Neural crest cell (in vitro differentiated cells): Measurements from ENCODE around the gene INIP. TPM values are rescaled to one million over a fixed set of nuclear protein-coding genes. Genes with fewer than 3 reads are reported as not detected.

Experiments
- DNase-seq: peaks from one replicate; pipeline ENCODE4 v3.0.0; 2021; ENCODE audit warnings: low read depth, mixed read lengths, low spot score
- H3K27ac Mint-ChIP-seq: one replicate; pipeline ENCODE4 v1.8.0; 2021; ENCODE audit warnings: mild to moderate bottlenecking, mixed read lengths; ENCODE audit not compliant: unreplicated experiment
- H3K27me3 Mint-ChIP-seq: 2 replicates; pipeline ENCODE4 v1.8.0; 2021; ENCODE audit warnings: low read depth, mild to moderate bottlenecking, mixed read lengths
- H3K36me3 Mint-ChIP-seq: 2 replicates; pipeline ENCODE4 v1.8.0; 2021; ENCODE audit warnings: low read depth, mild to moderate bottlenecking, mixed read lengths
- H3K4me1 Mint-ChIP-seq: 2 replicates; pipeline ENCODE4 v1.8.0; 2021; ENCODE audit warnings: mixed read lengths
- H3K4me3 Mint-ChIP-seq: one replicate; pipeline ENCODE4 v1.8.0; 2021; ENCODE audit warnings: mild to moderate bottlenecking, mixed read lengths
- H3K9me3 Mint-ChIP-seq: 2 replicates; pipeline ENCODE4 v1.8.0; 2021; ENCODE audit warnings: mixed read lengths
- CTCF ChIP-seq: fragments of 200-600 bp; sonication (generic); conservative IDR thresholded peaks from 2 replicates; pipeline ENCODE4 v1.5.0; 2021; ENCODE audit warnings: antibody characterized with exemption, mild to moderate bottlenecking
- total RNA-seq: library from RNA; stranded (reverse); gene quantifications from 2 replicates; pipeline ENCODE4 v1.2.1, GENCODE V29; 2021

The INIP gene
- total RNA-seq, 1 donor from 2014 or later: 37.7 TPM

DNA sequence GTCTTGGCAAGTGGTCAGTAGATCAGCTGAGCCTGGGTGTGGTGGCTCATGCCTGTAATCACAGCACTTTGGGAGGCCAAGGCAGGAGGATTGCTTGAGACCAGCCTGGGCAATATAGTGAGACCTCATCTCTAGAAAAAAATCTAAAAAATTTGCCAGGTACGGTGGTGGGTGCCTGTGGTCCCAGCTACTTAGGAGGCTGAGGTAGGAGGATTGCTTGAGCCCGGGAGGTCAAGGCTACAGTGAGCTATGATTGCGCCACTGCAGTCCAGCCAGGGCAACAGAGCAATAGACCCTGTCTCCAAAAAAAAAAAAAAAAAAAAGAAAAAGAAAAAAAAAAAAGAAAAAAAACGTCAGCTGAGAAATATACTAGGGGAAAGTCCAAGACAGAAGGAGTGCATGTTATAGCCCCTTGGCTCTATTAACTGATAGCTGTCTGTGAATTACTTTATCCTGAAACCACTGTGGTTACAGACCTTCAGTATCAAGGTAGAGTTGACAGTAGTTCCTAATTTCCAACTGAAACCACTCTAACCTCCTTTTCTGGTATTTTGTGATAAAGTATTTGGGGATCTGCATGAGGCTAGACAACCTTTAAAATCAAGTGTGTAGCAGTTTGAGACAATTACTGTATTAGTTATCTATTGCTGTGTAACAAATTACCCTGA, 2.3 kb upstream of the INIP start:
- Mint-ChIP-seq H3K4me1 (peaks cover 12% of the 10 kb centered on the region), H3K4me3 (peak overlapping the region; percentile 89), H3K27me3 (no peaks in the 10 kb centered on the region), H3K27ac (no peak overlapping the region), H3K36me3 (no peaks in the 10 kb centered on the region), H3K9me3 (no peaks in the 10 kb centered on the region)
- no peak for DNase-seq
- TF ChIP-seq CTCF: no peak

DNA sequence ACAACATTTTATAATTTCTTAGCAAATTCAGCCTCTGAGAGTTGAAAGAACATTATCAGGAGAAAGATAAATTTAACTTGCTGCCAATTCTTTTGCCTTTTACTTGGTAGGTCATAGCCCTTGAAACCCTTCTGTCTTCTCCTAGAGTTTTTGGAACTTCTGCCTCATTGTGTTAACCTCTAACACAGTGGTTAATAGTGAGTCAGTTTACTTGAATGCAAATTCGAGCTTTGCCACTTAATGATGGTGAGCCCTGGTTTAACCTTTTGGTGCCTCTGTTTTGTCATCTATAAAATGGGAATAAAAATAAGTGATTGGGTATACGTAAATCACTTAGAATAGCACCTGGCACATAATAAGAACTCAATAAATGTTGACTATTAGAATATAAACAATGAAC, 1.8 kb upstream of the INIP start:
- Mint-ChIP-seq H3K36me3 (no peaks in the 10 kb centered on the region), H3K4me3 (peak overlapping the region; percentile 89), H3K27me3 (no peaks in the 10 kb centered on the region), H3K4me1 (peaks cover 12% of the 10 kb centered on the region), H3K9me3 (no peaks in the 10 kb centered on the region), H3K27ac (no peak overlapping the region)
- no peak for TF ChIP-seq CTCF
- no peak for DNase-seq

- Mint-ChIP-seq H3K27ac (no peak overlapping the region), H3K4me1 (peaks cover 12% of the 10 kb centered on the region), H3K27me3 (no peaks in the 10 kb centered on the region), H3K9me3 (no peaks in the 10 kb centered on the region), H3K36me3 (no peaks in the 10 kb centered on the region), H3K4me3 (peak overlapping the region; percentile 89)
- no peak for DNase-seq
- TF ChIP-seq CTCF: no peak
Observed at GRCh38 chr9:112719241-112719691, 1.3 kb upstream of the INIP start.

GRCh38 chr9:112712678-112713077, 5.2 kb downstream of the INIP start:
- no peaks in the 10 kb centered on the region for H3K27me3 Mint-ChIP-seq
- peak overlapping the region; percentile 5 for H3K4me3 Mint-ChIP-seq
- H3K27ac Mint-ChIP-seq: no peak overlapping the region
- DNase-seq: no peak
- H3K36me3 Mint-ChIP-seq: peaks cover 15% of the 10 kb centered on the region
- peaks cover 31% of the 10 kb centered on the region for H3K4me1 Mint-ChIP-seq
- no peak for TF ChIP-seq CTCF
- no peaks in the 10 kb centered on the region for H3K9me3 Mint-ChIP-seq

- H3K27me3 Mint-ChIP-seq: no peaks in the 10 kb centered on the region
- H3K4me1 Mint-ChIP-seq: peaks cover 24% of the 10 kb centered on the region
- TF ChIP-seq CTCF: peak; percentile 71
- peak overlapping the region; percentile 7 for H3K4me3 Mint-ChIP-seq
- no peak for DNase-seq
- peak overlapping the region; percentile 73 for H3K27ac Mint-ChIP-seq
- no peaks in the 10 kb centered on the region for H3K9me3 Mint-ChIP-seq
- peaks cover 15% of the 10 kb centered on the region for H3K36me3 Mint-ChIP-seq
Observed at GRCh38 chr9:112711050-112711689, 6.7 kb downstream of the INIP start.
